ENCODE results near the gene ATP6AP1. TPM values are rescaled to one million over a fixed set of nuclear protein-coding genes. Genes with fewer than 3 reads are reported as not detected.

ATP6AP1 gene
- total RNA-seq, 2 donors from 2014 or later, result 39.9 to 42.1 TPM

DNA sequence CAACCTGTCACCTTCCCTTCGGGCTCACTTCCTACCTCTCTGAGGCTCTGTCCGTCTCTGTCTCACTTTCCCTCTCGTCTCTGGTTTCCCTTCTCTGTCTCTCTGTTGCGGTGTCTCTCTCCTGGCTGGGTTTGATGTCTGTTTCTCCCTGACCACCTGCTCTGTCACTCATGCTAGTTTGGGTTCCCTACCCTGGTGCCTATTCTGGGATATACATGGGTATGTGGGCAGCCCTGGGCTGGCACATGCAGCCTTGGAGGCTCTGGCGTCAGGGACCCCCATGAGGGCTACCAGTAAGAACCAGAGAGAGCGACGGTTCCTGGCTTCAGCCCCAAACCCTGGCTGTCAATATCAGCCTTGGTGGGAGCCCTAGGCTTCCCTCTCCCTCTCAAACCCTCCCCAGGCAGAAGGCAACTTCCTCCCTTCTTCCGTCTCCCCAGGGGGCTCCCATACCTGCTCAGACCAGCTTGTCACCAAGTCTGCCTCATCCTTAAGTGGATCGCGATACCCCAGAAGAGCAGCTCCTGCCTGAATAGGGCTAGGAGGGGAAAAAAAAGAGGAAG, 19.7 kb upstream of the ATP6AP1 start:
- peak overlapping the region; percentile 59 for H3K4me3 Mint-ChIP-seq
- peaks cover 12% of the 10 kb centered on the region for H3K36me3 Mint-ChIP-seq (ENCODE audit: low read depth)
- H3K9me3 Mint-ChIP-seq, result no peaks in the 10 kb centered on the region
- no peaks in the 10 kb centered on the region for H3K27me3 Mint-ChIP-seq
- peak overlapping the region; percentile 69 for H3K27ac Mint-ChIP-seq
- ATAC-seq (replicated peaks), result no peak
- H3K4me1 Mint-ChIP-seq, result peaks cover 8% of the 10 kb centered on the region

DNA sequence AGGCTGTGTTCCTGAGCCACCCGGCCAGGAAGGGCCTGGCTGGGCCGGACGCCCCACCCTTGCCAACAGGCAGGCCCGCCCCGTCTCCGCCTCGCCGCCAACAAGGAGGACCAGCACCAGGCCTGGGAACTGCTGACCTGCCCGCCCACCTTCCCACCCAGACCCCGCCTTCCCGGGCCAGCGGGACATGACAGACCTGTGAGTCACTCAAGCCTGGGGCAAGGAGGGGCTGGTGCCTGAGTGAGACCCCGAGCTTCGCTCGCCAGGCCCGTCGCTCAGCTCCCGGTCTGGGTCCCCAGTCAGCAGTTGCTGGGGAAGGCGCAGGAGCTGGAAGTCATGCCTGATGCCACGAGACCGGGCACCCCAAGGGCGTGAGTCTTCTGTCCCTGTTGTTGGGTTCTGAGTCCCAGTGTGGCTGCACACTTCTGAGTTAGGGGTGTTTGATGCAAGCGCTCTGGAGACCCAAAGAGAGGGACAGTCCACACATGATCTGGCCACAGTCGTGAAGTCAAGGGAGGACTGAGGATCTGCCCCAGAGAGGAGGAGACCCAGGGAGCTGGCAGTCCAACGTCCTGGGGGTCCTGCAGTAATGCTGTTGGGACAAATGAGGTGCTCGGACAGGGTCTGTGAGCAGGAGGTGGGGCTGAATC, 19.1 kb upstream of the ATP6AP1 start, which contains the start of gene DNASE1L1:
Gene DNASE1L1, minus strand, starts transcription at position 33 of the 650 bp plus-strand sequence. CDS start 3,686 bp downstream, outside the sequence.
- Mint-ChIP-seq H3K9me3 (no peaks in the 10 kb centered on the region), H3K27ac (peak within 1 kb of the TSS; percentile 69), H3K4me3 (peak within 1 kb of the TSS; percentile 59), H3K36me3 (ENCODE audit: low read depth) (peaks cover 12% of the 10 kb centered on the region), H3K27me3 (no peaks in the 10 kb centered on the region), H3K4me1 (peaks cover 8% of the 10 kb centered on the region)
- peak; percentile 20 for ATAC-seq (replicated peaks)

DNA sequence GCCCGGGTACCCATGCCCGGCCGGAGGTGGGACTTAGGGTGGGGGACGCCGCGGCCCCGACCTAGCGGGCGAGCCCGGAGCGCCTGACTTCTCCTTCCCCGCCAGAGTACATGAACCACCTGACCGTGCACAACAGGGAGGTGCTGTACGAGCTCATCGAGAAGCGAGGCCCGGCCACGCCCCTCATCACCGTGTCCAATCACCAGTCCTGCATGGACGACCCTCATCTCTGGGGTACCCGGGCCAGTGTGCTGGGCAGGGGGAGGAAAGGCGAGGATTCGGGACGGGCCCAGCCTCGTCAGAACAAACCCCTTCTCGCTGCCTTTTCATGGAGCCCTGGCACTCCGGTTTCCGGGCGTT, 16.5 kb upstream of the ATP6AP1 start:
- Mint-ChIP-seq H3K36me3 (ENCODE audit: low read depth) (peaks cover 12% of the 10 kb centered on the region), H3K27me3 (no peaks in the 10 kb centered on the region), H3K4me1 (peaks cover 8% of the 10 kb centered on the region), H3K4me3 (peak overlapping the region; percentile 75), H3K9me3 (no peaks in the 10 kb centered on the region), H3K27ac (peak overlapping the region; percentile 83)
- ATAC-seq (replicated peaks), result peak; percentile 87

GRCh38 chrX:154412468-154412867, 16.0 kb upstream of the ATP6AP1 start:
- peak; percentile 57 for ATAC-seq (replicated peaks)
- peaks cover 12% of the 10 kb centered on the region for H3K36me3 Mint-ChIP-seq (ENCODE audit: low read depth)
- no peaks in the 10 kb centered on the region for H3K27me3 Mint-ChIP-seq
- peaks cover 8% of the 10 kb centered on the region for H3K4me1 Mint-ChIP-seq
- peak overlapping the region; percentile 75 for H3K4me3 Mint-ChIP-seq
- peak overlapping the region; percentile 83 for H3K27ac Mint-ChIP-seq
- H3K9me3 Mint-ChIP-seq, result no peaks in the 10 kb centered on the region

DNA sequence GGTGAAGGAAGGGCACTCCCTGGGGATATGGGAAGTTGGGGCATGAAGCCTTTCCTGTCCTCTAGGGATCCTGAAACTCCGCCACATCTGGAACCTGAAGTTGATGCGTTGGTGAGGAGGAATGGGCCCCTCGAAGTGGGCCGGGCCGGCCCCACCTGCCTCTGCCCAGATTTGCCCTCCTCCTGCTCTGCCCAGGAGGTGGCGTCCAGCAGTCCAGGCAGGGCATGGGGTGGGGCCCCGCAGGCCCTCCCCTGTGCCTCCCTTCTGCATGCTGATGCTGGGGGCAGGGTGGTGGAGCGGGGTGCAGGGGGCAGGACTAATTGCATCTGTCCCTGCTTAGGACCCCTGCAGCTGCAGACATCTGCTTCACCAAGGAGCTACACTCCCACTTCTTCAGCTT, 15.3 kb upstream of the ATP6AP1 start:
- Mint-ChIP-seq H3K36me3 (ENCODE audit: low read depth) (peaks cover 12% of the 10 kb centered on the region), H3K4me3 (peak overlapping the region; percentile 75)

DNA sequence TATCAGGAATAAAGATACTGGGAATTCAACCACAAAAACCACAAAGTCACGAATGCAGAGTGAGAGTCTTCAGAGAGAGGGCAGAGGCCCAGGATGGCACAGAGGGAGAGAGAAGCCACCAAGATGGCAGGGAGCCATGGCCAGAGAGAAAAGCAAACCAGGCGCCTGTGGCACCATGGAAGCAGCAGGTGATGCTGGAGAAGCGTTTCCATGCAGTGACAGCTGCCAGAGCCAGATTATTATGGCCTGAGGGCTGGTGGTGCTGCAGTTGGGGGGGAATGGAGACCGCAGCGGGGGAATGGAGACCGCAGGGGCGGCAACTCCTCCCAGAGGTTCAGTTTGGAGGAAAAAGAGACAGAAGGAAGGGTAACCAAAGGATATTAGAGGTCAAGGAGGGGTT, 11.3 kb upstream of the ATP6AP1 start:
- no peak for ATAC-seq (replicated peaks)
- H3K27ac Mint-ChIP-seq, result no peak overlapping the region
- H3K9me3 Mint-ChIP-seq, result no peaks in the 10 kb centered on the region
- H3K4me3 Mint-ChIP-seq, result no peak overlapping the region
- peaks cover 6% of the 10 kb centered on the region for H3K36me3 Mint-ChIP-seq (ENCODE audit: low read depth)
- H3K27me3 Mint-ChIP-seq, result no peaks in the 10 kb centered on the region
- H3K4me1 Mint-ChIP-seq, result peaks cover 3% of the 10 kb centered on the region

More for the DNA sequence above, 15.3 kb upstream of the ATP6AP1 start:
- H3K27ac Mint-ChIP-seq, result no peak overlapping the region
- peaks cover 8% of the 10 kb centered on the region for H3K4me1 Mint-ChIP-seq
- no peak for ATAC-seq (replicated peaks)
- no peaks in the 10 kb centered on the region for H3K9me3 Mint-ChIP-seq
- no peaks in the 10 kb centered on the region for H3K27me3 Mint-ChIP-seq

DNA sequence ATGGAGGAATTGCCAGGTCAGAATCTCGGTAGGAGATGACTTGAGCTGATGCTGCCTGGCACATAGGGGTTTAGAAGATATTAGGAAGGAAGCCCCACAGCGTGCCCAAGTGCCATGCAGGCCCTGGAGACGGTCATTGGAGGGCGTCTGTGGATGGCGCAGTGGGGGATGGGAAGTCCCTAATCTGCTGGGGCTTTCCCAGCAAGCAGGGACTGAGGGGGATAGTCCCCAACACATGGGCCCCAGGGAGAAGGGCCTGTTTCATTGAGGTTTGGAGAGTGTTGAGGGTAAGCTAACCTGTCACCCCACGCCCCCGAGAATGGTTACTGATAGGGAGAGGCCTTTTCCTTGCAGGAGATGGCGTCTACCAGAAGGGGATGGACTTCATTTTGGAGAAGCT, 9.3 kb upstream of the ATP6AP1 start:
- ATAC-seq (replicated peaks), result no peak
- no peak overlapping the region for H3K27ac Mint-ChIP-seq
- H3K4me3 Mint-ChIP-seq, result no peak overlapping the region
- H3K9me3 Mint-ChIP-seq, result no peaks in the 10 kb centered on the region
- no peaks in the 10 kb centered on the region for H3K27me3 Mint-ChIP-seq
- no peaks in the 10 kb centered on the region for H3K4me1 Mint-ChIP-seq
- H3K36me3 Mint-ChIP-seq (ENCODE audit: low read depth), result no peaks in the 10 kb centered on the region

DNA sequence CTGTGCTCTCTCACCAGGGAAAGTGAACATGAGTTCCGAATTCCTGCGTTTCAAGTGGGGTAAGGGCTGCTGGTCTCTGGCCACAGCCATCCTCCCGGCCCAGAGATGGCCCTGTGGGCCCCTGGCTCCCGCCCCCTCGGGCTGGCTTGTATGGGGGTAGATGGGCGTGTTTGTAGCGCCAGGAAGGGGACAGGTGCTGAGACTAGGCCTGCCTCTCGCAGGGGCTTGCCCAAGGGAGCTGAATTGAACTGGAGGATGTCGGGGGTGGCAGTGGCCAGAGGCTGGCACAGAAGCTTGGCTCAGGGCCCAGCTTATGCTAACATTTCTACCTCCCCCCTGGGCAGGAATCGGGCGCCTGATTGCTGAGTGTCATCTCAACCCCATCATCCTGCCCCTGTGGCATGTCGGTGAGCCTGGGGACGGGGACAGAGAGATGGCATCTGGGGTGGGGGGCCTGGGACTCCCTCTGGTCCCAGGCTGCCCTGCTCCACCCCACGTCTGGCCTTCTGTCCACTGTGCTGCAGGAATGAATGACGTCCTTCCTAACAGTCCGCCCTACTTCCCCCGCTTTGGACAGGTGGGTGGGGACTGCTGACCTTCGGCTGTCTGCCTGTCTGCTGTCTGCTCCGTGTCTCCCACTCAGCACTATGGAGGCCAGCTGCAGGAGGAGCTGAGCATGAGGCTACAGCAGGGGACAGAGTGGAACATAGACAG, 8.6 kb upstream of the ATP6AP1 start:
- no peak for ATAC-seq (replicated peaks)
- H3K4me3 Mint-ChIP-seq, result no peak overlapping the region
- no peaks in the 10 kb centered on the region for H3K9me3 Mint-ChIP-seq
- H3K4me1 Mint-ChIP-seq, result no peaks in the 10 kb centered on the region
- H3K36me3 Mint-ChIP-seq (ENCODE audit: low read depth), result no peaks in the 10 kb centered on the region
- H3K27ac Mint-ChIP-seq, result no peak overlapping the region
- H3K27me3 Mint-ChIP-seq, result no peaks in the 10 kb centered on the region

DNA sequence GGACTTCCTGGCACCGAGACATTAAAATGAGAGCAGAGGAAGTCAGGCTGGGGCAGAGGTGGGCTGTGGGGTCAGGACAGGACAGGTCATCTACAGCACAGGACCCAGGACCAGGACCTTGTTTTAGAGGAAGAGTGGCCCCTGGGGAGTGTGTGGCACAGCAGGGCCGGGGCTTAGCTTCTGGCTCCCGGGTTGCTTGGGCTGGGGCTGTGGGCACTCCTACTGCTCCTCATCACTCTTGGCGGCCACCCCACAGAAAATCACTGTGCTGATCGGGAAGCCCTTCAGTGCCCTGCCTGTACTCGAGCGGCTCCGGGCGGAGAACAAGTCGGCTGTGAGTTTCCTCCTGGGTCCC, 8.1 kb upstream of the ATP6AP1 start:
- Mint-ChIP-seq H3K9me3 (no peaks in the 10 kb centered on the region), H3K4me1 (no peaks in the 10 kb centered on the region), H3K27me3 (no peaks in the 10 kb centered on the region), H3K4me3 (no peak overlapping the region), H3K27ac (no peak overlapping the region), H3K36me3 (ENCODE audit: low read depth) (no peaks in the 10 kb centered on the region)
- no peak for ATAC-seq (replicated peaks)

DNA sequence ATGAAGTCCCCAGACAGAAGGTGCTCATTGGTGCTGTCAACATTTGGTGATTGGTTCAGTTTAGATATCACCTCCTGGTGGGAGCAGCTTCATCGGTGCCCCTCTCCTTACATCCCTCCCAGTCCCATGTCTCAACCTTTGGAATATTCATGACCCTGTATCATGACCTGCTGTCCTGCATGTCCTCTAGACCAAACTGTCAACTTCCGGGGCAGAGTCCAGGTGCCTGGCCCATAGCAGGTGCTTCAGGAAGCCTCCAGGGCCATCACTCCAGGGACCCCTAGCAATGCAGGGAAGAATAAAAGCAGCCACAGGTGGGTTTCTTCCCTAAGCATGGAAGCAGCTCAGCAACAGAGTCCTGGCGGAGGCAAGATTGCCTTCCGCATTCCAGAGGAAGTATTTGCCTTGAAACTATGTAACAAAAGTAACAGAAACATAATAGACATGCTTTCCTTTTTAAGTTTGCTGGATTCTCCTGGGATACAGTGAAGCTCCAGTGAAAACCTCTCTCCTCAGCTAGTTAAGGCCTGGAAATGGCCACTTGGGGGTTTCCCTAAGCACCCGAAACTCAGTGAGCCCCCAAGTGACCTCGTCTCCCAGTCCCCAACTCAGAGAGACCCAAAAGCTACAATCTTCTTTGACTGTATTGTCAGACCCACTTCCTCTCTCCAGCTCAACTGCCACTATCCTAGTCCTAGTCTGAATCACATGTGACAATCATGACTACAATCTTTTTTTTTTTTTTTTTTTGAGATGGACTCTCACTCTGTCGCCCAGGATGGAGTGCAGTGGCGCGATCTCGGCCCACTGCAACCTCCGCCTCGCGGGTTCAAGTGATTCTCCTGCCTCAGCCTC, 1.3 kb upstream of the ATP6AP1 start:
- peak overlapping the region; percentile 85 for H3K4me3 Mint-ChIP-seq
- no peaks in the 10 kb centered on the region for H3K27me3 Mint-ChIP-seq
- H3K27ac Mint-ChIP-seq, result no peak overlapping the region
- H3K4me1 Mint-ChIP-seq, result peaks cover 6% of the 10 kb centered on the region
- no peaks in the 10 kb centered on the region for H3K9me3 Mint-ChIP-seq
- ATAC-seq (replicated peaks), result no peak
- peaks cover 7% of the 10 kb centered on the region for H3K36me3 Mint-ChIP-seq (ENCODE audit: low read depth)

DNA sequence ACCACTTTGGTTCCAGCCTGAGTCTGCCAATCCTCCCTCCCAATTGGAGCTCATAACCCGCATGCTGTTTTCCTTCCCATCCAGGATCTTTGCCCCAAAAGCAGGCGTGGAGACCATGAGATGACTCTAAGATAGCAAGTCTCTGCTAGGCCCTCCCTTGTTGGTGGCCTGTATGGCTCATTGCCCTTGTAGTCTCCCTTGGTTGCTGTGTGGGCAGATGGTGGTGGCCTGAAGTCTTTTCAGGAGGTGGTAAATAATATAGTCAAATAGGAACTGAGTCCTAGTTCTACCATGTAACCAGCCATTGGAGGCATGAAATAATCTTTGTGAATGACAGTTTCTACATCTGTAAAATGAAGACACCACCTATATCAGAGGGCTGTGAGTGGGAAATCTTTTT, 1.2 kb downstream of the ATP6AP1 start:
- Mint-ChIP-seq H3K27me3 (no peaks in the 10 kb centered on the region), H3K36me3 (ENCODE audit: low read depth) (peaks cover 22% of the 10 kb centered on the region), H3K4me1 (peaks cover 6% of the 10 kb centered on the region), H3K9me3 (no peaks in the 10 kb centered on the region), H3K4me3 (peak overlapping the region; percentile 85), H3K27ac (peak overlapping the region; percentile 25)
- peak; percentile 29 for ATAC-seq (replicated peaks)

GRCh38 chrX:154430479-154430878, 2.0 kb downstream of the ATP6AP1 start:
- Mint-ChIP-seq H3K27me3 (no peaks in the 10 kb centered on the region), H3K27ac (peak overlapping the region; percentile 54), H3K36me3 (ENCODE audit: low read depth) (peaks cover 22% of the 10 kb centered on the region), H3K4me3 (peak overlapping the region; percentile 85), H3K9me3 (no peaks in the 10 kb centered on the region), H3K4me1 (peaks cover 6% of the 10 kb centered on the region)
- ATAC-seq (replicated peaks), result no peak

DNA sequence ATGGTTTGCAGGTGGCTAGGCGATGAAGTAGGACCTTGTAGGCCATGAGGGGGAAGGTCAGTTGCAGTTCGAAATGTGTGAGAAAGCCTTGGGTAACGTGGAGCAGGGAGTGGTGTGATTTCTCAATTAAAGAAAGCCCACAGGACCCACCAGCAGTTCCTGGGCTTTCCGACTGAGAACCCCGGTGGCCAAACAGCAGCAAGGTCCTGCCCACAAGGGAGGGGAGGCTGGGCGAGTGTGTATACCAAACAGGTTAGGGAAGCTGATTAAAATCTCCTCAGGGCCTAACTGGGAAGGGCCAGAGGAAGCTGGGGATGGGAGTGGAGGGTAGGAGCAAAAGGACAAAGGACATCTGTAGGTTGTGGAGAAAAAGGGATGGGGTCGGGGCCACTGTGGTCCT, 2.4 kb downstream of the ATP6AP1 start:
- no peak for ATAC-seq (replicated peaks)
- Mint-ChIP-seq H3K4me1 (peaks cover 8% of the 10 kb centered on the region), H3K36me3 (ENCODE audit: low read depth) (peaks cover 27% of the 10 kb centered on the region), H3K27ac (peak overlapping the region; percentile 54), H3K4me3 (peak overlapping the region; percentile 85), H3K9me3 (no peaks in the 10 kb centered on the region), H3K27me3 (no peaks in the 10 kb centered on the region)

DNA sequence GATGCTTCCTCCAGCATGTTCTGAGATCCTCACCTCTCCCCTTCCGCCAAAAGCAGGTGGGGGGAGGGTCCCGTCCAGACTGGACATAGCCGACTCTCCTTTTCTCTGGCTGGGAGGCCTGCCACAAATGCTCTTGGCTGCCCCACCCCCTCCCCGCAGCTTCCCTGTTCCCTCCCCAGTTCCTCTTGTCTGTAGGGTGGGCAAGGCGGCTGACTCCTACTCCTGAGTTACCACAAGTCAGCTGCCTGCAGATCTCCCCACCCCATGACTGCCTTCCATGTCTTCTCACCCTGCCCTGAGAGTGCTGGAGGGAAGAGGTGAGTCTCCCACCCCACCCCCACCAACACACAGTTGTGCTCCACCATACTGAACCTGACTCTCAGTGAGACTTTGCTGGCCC, 2.9 kb downstream of the ATP6AP1 start:
- H3K36me3 Mint-ChIP-seq (ENCODE audit: low read depth), result peaks cover 31% of the 10 kb centered on the region
- H3K4me3 Mint-ChIP-seq, result no peak overlapping the region
- peaks cover 12% of the 10 kb centered on the region for H3K4me1 Mint-ChIP-seq
- no peak for ATAC-seq (replicated peaks)
- H3K9me3 Mint-ChIP-seq, result no peaks in the 10 kb centered on the region
- H3K27me3 Mint-ChIP-seq, result no peaks in the 10 kb centered on the region
- H3K27ac Mint-ChIP-seq, result no peak overlapping the region
